ENCODE results near the gene PABPN1.

DNA sequence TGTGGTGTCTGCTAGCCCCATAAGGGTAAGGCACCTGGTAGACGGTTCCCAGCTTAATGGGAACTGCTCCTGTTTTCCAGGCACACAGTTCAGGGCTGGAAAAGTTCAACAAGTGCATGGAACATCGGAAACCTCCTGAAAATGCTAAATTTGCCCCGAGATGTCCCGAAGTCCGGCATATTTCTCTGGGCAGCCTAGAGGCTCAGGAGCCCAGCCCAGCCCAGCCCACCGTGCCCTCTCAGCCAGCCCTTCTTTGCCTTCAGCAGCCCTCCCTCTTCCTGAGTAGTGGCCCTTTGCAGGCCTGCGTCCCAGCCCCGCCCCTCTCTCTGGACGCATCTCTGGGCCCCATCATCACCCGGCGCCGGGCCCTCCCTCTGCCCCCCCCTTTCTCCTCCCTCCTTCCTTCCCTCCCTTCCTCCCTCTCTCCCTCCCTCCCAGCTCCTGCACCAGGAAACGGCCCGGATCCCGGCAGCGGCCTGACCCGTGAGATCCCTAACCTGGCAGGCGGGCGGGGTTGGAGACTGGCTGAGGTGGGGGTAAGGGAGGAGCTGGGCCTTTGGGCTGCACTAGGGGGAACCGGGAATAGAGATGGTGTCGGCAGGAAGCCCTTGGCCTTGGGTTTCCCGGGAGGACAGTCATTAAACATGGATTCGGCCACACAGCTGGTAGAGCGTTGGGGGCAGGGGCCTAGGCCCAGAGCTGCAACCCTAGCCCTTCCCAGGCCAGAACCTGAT, 14.7 kb upstream of the PABPN1 start, which contains the start of gene BCL2L2:
- TF ChIP-seq CTCF (IDR thresholded peaks at IDR 0.05; ENCODE audit: low read length), result no peak
- TF ChIP-seq EZH2 (IDR thresholded peaks at IDR 0.05; ENCODE audit: borderline replicate concordance, low read length), result no peak

Measured in OCI-LY1 (cell line).